ENCODE results near the gene OARD1. TPM values are rescaled to one million over a fixed set of nuclear protein-coding genes. Genes with fewer than 3 reads are reported as not detected.

OARD1 gene
- polyA plus RNA-seq, 2 donors, result 23.7 to 24.4 TPM

- H3K9me3 ChIP-seq (ENCODE audit: control insufficient read depth in 2 of 2, insufficient read depth in 1 of 2, low read depth in 1 of 2, low read length in 1 of 2), result no peaks in the 10 kb centered on the region
- no peaks in the 10 kb centered on the region for H3K27me3 ChIP-seq (ENCODE audit: control insufficient read depth in 1 of 2, insufficient read depth in 2 of 2, low read length in 2 of 2)
- no peak overlapping the region for H3K27ac ChIP-seq (ENCODE audit: low read depth in 2 of 2, low read length in 1 of 2)
- H3K36me3 ChIP-seq (ENCODE audit: control insufficient read depth in 2 of 2, insufficient read depth in 2 of 2, low read length in 1 of 2), result no peaks in the 10 kb centered on the region
- WGBS, 2 donors, result 95% methylated on average over 3 of the region's 3 CpGs
- peaks cover 0 to 3% of the 10 kb centered on the region in 2 donors for H3K4me1 ChIP-seq (ENCODE audit: control insufficient read depth in 2 of 2, insufficient read depth in 2 of 2, low read length in 1 of 2)
- no peak overlapping the region for H3K4me3 ChIP-seq (ENCODE audit: low read depth in 1 of 2, low read length in 2 of 2)
Measured at GRCh38 chr6:41043151-41043550, 29.0 kb downstream of the OARD1 start.

GRCh38 chr6:41042226-41043055 is 29.7 kb downstream of the OARD1 start, which contains the start of gene TSPO2:
TSPO2 (plus strand) TSS chr6:41042467; CDS start chr6:41042986, 519 bp downstream.
- WGBS, 2 donors, result 89 to 92% methylated on average over 10 of the region's 10 CpGs
- Histone ChIP-seq H3K9me3 (ENCODE audit: control insufficient read depth in 2 of 2, insufficient read depth in 1 of 2, low read depth in 1 of 2, low read length in 1 of 2) (no peaks in the 10 kb centered on the region), H3K4me3 (ENCODE audit: low read depth in 1 of 2, low read length in 2 of 2) (no peak within 1 kb of the TSS), H3K4me1 (ENCODE audit: control insufficient read depth in 2 of 2, insufficient read depth in 2 of 2, low read length in 1 of 2) (peaks cover 0 to 3% of the 10 kb centered on the region in 2 donors), H3K27ac (ENCODE audit: low read depth in 2 of 2, low read length in 1 of 2) (no peak within 1 kb of the TSS), H3K27me3 (ENCODE audit: control insufficient read depth in 1 of 2, insufficient read depth in 2 of 2, low read length in 2 of 2) (no peaks in the 10 kb centered on the region), H3K36me3 (ENCODE audit: control insufficient read depth in 2 of 2, insufficient read depth in 2 of 2, low read length in 1 of 2) (no peaks in the 10 kb centered on the region)

- 71 to 82% methylated on average over 1 of the region's 1 CpG for WGBS, 2 donors
- no peaks in the 10 kb centered on the region for H3K36me3 ChIP-seq (ENCODE audit: control insufficient read depth in 2 of 2, insufficient read depth in 2 of 2, low read length in 1 of 2)
- no peak overlapping the region for H3K4me3 ChIP-seq (ENCODE audit: low read depth in 1 of 2, low read length in 2 of 2)
- H3K27ac ChIP-seq (ENCODE audit: low read depth in 2 of 2, low read length in 1 of 2), result peak overlapping the region in 1 of 2 donors; percentile 34
- no peaks in the 10 kb centered on the region for H3K27me3 ChIP-seq (ENCODE audit: control insufficient read depth in 1 of 2, insufficient read depth in 2 of 2, low read length in 2 of 2)
- H3K4me1 ChIP-seq (ENCODE audit: control insufficient read depth in 2 of 2, insufficient read depth in 2 of 2, low read length in 1 of 2), result peaks cover 3 to 5% of the 10 kb centered on the region in 2 donors
- no peaks in the 10 kb centered on the region for H3K9me3 ChIP-seq (ENCODE audit: control insufficient read depth in 2 of 2, insufficient read depth in 1 of 2, low read depth in 1 of 2, low read length in 1 of 2)
Measured at GRCh38 chr6:41040940-41041536, 31.1 kb downstream of the OARD1 start.

- Histone ChIP-seq H3K4me3 (ENCODE audit: low read depth in 1 of 2, low read length in 2 of 2) (no peak overlapping the region), H3K27ac (ENCODE audit: low read depth in 2 of 2, low read length in 1 of 2) (peak overlapping the region in 1 of 2 donors; percentile 40), H3K9me3 (ENCODE audit: control insufficient read depth in 2 of 2, insufficient read depth in 1 of 2, low read depth in 1 of 2, low read length in 1 of 2) (no peaks in the 10 kb centered on the region), H3K4me1 (ENCODE audit: control insufficient read depth in 2 of 2, insufficient read depth in 2 of 2, low read length in 1 of 2) (peaks cover 3 to 5% of the 10 kb centered on the region in 2 donors), H3K36me3 (ENCODE audit: control insufficient read depth in 2 of 2, insufficient read depth in 2 of 2, low read length in 1 of 2) (no peaks in the 10 kb centered on the region), H3K27me3 (ENCODE audit: control insufficient read depth in 1 of 2, insufficient read depth in 2 of 2, low read length in 2 of 2) (no peaks in the 10 kb centered on the region)
- 58 to 65% methylated on average over 6 of the region's 6 CpGs for WGBS, 2 donors
Measured at GRCh38 chr6:41040101-41040939, 31.8 kb downstream of the OARD1 start.

- H3K27me3 ChIP-seq (ENCODE audit: control insufficient read depth in 1 of 2, insufficient read depth in 2 of 2, low read length in 2 of 2), result no peaks in the 10 kb centered on the region
- H3K27ac ChIP-seq (ENCODE audit: low read depth in 2 of 2, low read length in 1 of 2), result peak within 1 kb of the TSS in 1 of 2 donors; percentile 40
- 61 to 72% methylated on average over 10 of the region's 10 CpGs for WGBS, 2 donors
- no peaks in the 10 kb centered on the region for H3K9me3 ChIP-seq (ENCODE audit: control insufficient read depth in 2 of 2, insufficient read depth in 1 of 2, low read depth in 1 of 2, low read length in 1 of 2)
- H3K4me3 ChIP-seq (ENCODE audit: low read depth in 1 of 2, low read length in 2 of 2), result no peak within 1 kb of the TSS
- peaks cover 5% of the 10 kb centered on the region in 2 donors for H3K4me1 ChIP-seq (ENCODE audit: control insufficient read depth in 2 of 2, insufficient read depth in 2 of 2, low read length in 1 of 2)
- no peaks in the 10 kb centered on the region for H3K36me3 ChIP-seq (ENCODE audit: control insufficient read depth in 2 of 2, insufficient read depth in 2 of 2, low read length in 1 of 2)
Measured at GRCh38 chr6:41039060-41039998, 32.8 kb downstream of the OARD1 start, which contains the start of gene UNC5CL. UNC5CL (minus strand) TSS chr6:41039221; CDS start chr6:41035074, 4,147 bp downstream.

GRCh38 chr6:41038205-41038604 is 34.0 kb downstream of the OARD1 start:
- H3K4me1 ChIP-seq (ENCODE audit: control insufficient read depth in 2 of 2, insufficient read depth in 2 of 2, low read length in 1 of 2), result peaks cover 5% of the 10 kb centered on the region in 2 donors
- H3K27ac ChIP-seq (ENCODE audit: low read depth in 2 of 2, low read length in 1 of 2), result no peak overlapping the region
- no peaks in the 10 kb centered on the region for H3K9me3 ChIP-seq (ENCODE audit: control insufficient read depth in 2 of 2, insufficient read depth in 1 of 2, low read depth in 1 of 2, low read length in 1 of 2)
- 90 to 96% methylated on average over 3 of the region's 3 CpGs for WGBS, 2 donors
- H3K27me3 ChIP-seq (ENCODE audit: control insufficient read depth in 1 of 2, insufficient read depth in 2 of 2, low read length in 2 of 2), result no peaks in the 10 kb centered on the region
- no peaks in the 10 kb centered on the region for H3K36me3 ChIP-seq (ENCODE audit: control insufficient read depth in 2 of 2, insufficient read depth in 2 of 2, low read length in 1 of 2)
- no peak overlapping the region for H3K4me3 ChIP-seq (ENCODE audit: low read depth in 1 of 2, low read length in 2 of 2)

- Histone ChIP-seq H3K27me3 (ENCODE audit: control insufficient read depth in 1 of 2, insufficient read depth in 2 of 2, low read length in 2 of 2) (no peaks in the 10 kb centered on the region), H3K27ac (ENCODE audit: low read depth in 2 of 2, low read length in 1 of 2) (peak overlapping the region in 1 of 2 donors; percentile 66), H3K9me3 (ENCODE audit: control insufficient read depth in 2 of 2, insufficient read depth in 1 of 2, low read depth in 1 of 2, low read length in 1 of 2) (no peaks in the 10 kb centered on the region), H3K4me1 (ENCODE audit: control insufficient read depth in 2 of 2, insufficient read depth in 2 of 2, low read length in 1 of 2) (peaks cover 5% of the 10 kb centered on the region in 2 donors), H3K4me3 (ENCODE audit: low read depth in 1 of 2, low read length in 2 of 2) (no peak overlapping the region), H3K36me3 (ENCODE audit: control insufficient read depth in 2 of 2, insufficient read depth in 2 of 2, low read length in 1 of 2) (no peaks in the 10 kb centered on the region)
- WGBS, 2 donors, result 61 to 65% methylated on average over 13 of the region's 13 CpGs
Measured at GRCh38 chr6:41037107-41037900, 34.9 kb downstream of the OARD1 start.

GRCh38 chr6:41036601-41037000 is 35.6 kb downstream of the OARD1 start:
- Histone ChIP-seq H3K27me3 (ENCODE audit: control insufficient read depth in 1 of 2, insufficient read depth in 2 of 2, low read length in 2 of 2) (no peaks in the 10 kb centered on the region), H3K36me3 (ENCODE audit: control insufficient read depth in 2 of 2, insufficient read depth in 2 of 2, low read length in 1 of 2) (no peaks in the 10 kb centered on the region), H3K4me3 (ENCODE audit: low read depth in 1 of 2, low read length in 2 of 2) (no peak overlapping the region), H3K9me3 (ENCODE audit: control insufficient read depth in 2 of 2, insufficient read depth in 1 of 2, low read depth in 1 of 2, low read length in 1 of 2) (no peaks in the 10 kb centered on the region), H3K27ac (ENCODE audit: low read depth in 2 of 2, low read length in 1 of 2) (peak overlapping the region; percentile 24 to 66), H3K4me1 (ENCODE audit: control insufficient read depth in 2 of 2, insufficient read depth in 2 of 2, low read length in 1 of 2) (peaks cover 5% of the 10 kb centered on the region in 2 donors)
- 63 to 74% methylated on average over 2 of the region's 2 CpGs for WGBS, 2 donors

Measured in esophagus (tissue), 2 donors.